Peyer's patch (tissue), 4 donors: ENCODE data around the gene HSPA12B. TPM values are rescaled to one million over a fixed set of nuclear protein-coding genes. Genes with fewer than 3 reads are reported as not detected.
A peak's percentile ranks its signal among the peaks of the same experiment; 100 is the strongest.

Source experiments
- DNase-seq, 3 donors: peaks; one replicate each; pipeline ENCODE4 v3.0.0-alpha.2; 2017 to 2019
- H3K27ac ChIP-seq, 4 donors: fragments of 200-600 bp; sonication (generic); one replicate each; pipeline ENCODE4 v1.5.1; 2016 to 2019
- H3K27me3 ChIP-seq, 2 donors: fragments of 200-600 bp; sonication (generic); one replicate each; pipeline ENCODE4 v1.5.1; 2019
- H3K36me3 ChIP-seq, 3 donors: fragments of 200-600 bp; sonication (generic); one replicate each; pipeline ENCODE4 v1.5.1; 2016 to 2019
- H3K4me1 ChIP-seq, 4 donors: fragments of 200-600 bp; sonication (generic); one replicate each; pipeline ENCODE4 v1.5.1; 2016 to 2019
- H3K4me3 ChIP-seq, 4 donors: fragments of 200-600 bp; sonication (generic); 1 replicate in 3 of 4; 2 replicates in 1 of 4; pipeline ENCODE4 v1.5.1; 2016 to 2019; ENCODE audit warnings: mild to moderate bottlenecking in 1 of 4
- H3K9me3 ChIP-seq, 4 donors: fragments of 200-600 bp; sonication (generic); one replicate each; pipeline ENCODE4 v1.5.1; 2016 to 2019; ENCODE audit warnings: mild to moderate bottlenecking in 1 of 4
- CTCF ChIP-seq, 6 experiments: fragments of 450-650 bp in 4 of 6; fragments of 200-600 bp in 2 of 6; sonication (generic) in 1 of 6; IDR thresholded peaks; one replicate each; pipeline ENCODE4 v1.5.1; 2017 to 2019; ENCODE audit warnings: antibody characterized with exemption in 6 of 6, mild to moderate bottlenecking in 3 of 6, moderate library complexity in 1 of 6
- POLR2A ChIP-seq, 2 donors: fragments of 450-650 bp; IDR thresholded peaks; one replicate each; pipeline ENCODE4 v1.5.1; 2017; ENCODE audit warnings: antibody characterized with exemption in 2 of 2, mild to moderate bottlenecking in 2 of 2, moderate library complexity in 2 of 2
- total RNA-seq, 4 donors: library from RNA; depleted of rRNA; stranded (reverse); fragments of >200 nt; gene quantifications; one replicate each; pipeline ENCODE4 v1.1.0, GENCODE V29; 2016

The HSPA12B gene
- total RNA-seq, result 1 to 10 TPM; 1.2 to 4.3 (median 2.3) TPM

GRCh38 chr20:3732327-3733118 is at the start of gene HSPA12B:
HSPA12B (plus strand) TSS chr20:3732685; CDS start chr20:3738675, 5,990 bp downstream.
- no peaks in the 10 kb centered on the region for H3K9me3 ChIP-seq
- TF ChIP-seq POLR2A (IDR thresholded peaks at IDR 0.05) (no peak), CTCF (IDR thresholded peaks at IDR 0.05) (no peak)
- H3K4me3 ChIP-seq, result peak within 1 kb of the TSS in 3 of 4 donors; percentile 12 to 38 (median 38)
- peak within 1 kb of the TSS in 2 of 4 donors; percentile 35 to 46 for H3K27ac ChIP-seq
- DNase-seq, result no peak
- H3K36me3 ChIP-seq, result no peaks in the 10 kb centered on the region
- H3K27me3 ChIP-seq, result peaks cover 0 to 5% of the 10 kb centered on the region in 2 donors
- H3K4me1 ChIP-seq, result peaks cover 0 to 20% (median 0%) of the 10 kb centered on the region in 4 donors

- Histone ChIP-seq H3K4me3 (no peak overlapping the region), H3K36me3 (no peaks in the 10 kb centered on the region), H3K9me3 (no peaks in the 10 kb centered on the region), H3K27me3 (no peaks in the 10 kb centered on the region), H3K4me1 (peaks cover 0 to 16% (median 2%) of the 10 kb centered on the region in 4 donors), H3K27ac (no peak overlapping the region)
- TF ChIP-seq CTCF (IDR thresholded peaks at IDR 0.05) (no peak), POLR2A (IDR thresholded peaks at IDR 0.05) (no peak)
- no peak for DNase-seq
Measured at GRCh38 chr20:3685341-3685740, 47.1 kb upstream of the HSPA12B start.

- Histone ChIP-seq H3K27me3 (no peaks in the 10 kb centered on the region), H3K9me3 (no peaks in the 10 kb centered on the region), H3K27ac (peak overlapping the region in 3 of 4 donors; percentile 42 to 55 (median 52)), H3K36me3 (no peaks in the 10 kb centered on the region), H3K4me3 (no peak overlapping the region), H3K4me1 (peaks cover 0 to 9% (median 2%) of the 10 kb centered on the region in 4 donors)
- DNase-seq, result no peak
- no peak for TF ChIP-seq CTCF (IDR thresholded peaks at IDR 0.05)
- no peak for TF ChIP-seq POLR2A (IDR thresholded peaks at IDR 0.05)
Measured at GRCh38 chr20:3686421-3686820, 46.1 kb upstream of the HSPA12B start.

- no peaks in the 10 kb centered on the region for H3K36me3 ChIP-seq
- no peak overlapping the region for H3K4me3 ChIP-seq
- H3K27ac ChIP-seq, result peak overlapping the region; percentile 27 to 55 (median 47)
- TF ChIP-seq CTCF (IDR thresholded peaks at IDR 0.05), result no peak
- no peak for TF ChIP-seq POLR2A (IDR thresholded peaks at IDR 0.05)
- H3K4me1 ChIP-seq, result peaks cover 0 to 4% (median 2%) of the 10 kb centered on the region in 4 donors
- no peaks in the 10 kb centered on the region for H3K9me3 ChIP-seq
- peak; percentile 25 to 79 (median 63) for DNase-seq
- no peaks in the 10 kb centered on the region for H3K27me3 ChIP-seq
Measured at GRCh38 chr20:3686867-3687321, 45.6 kb upstream of the HSPA12B start.

- peaks cover 0 to 4% (median 0%) of the 10 kb centered on the region in 4 donors for H3K4me1 ChIP-seq
- H3K27ac ChIP-seq, result peak overlapping the region; percentile 27 to 55 (median 46)
- DNase-seq, result no peak
- TF ChIP-seq POLR2A (IDR thresholded peaks at IDR 0.05), result no peak
- H3K4me3 ChIP-seq, result no peak overlapping the region
- no peaks in the 10 kb centered on the region for H3K9me3 ChIP-seq
- H3K36me3 ChIP-seq, result no peaks in the 10 kb centered on the region
- no peaks in the 10 kb centered on the region for H3K27me3 ChIP-seq
Measured at GRCh38 chr20:3687655-3688054, 44.8 kb upstream of the HSPA12B start.

- no peak overlapping the region for H3K27ac ChIP-seq
- H3K4me3 ChIP-seq, result no peak overlapping the region
- DNase-seq, result no peak
- no peaks in the 10 kb centered on the region for H3K9me3 ChIP-seq
- peaks cover 0 to 4% (median 0%) of the 10 kb centered on the region in 4 donors for H3K4me1 ChIP-seq
- H3K36me3 ChIP-seq, result no peaks in the 10 kb centered on the region
- TF ChIP-seq CTCF (IDR thresholded peaks at IDR 0.05) (no peak), POLR2A (IDR thresholded peaks at IDR 0.05) (no peak)
- no peaks in the 10 kb centered on the region for H3K27me3 ChIP-seq
Measured at GRCh38 chr20:3689978-3690377, 42.5 kb upstream of the HSPA12B start.
